ENCODE data around the gene KREMEN1. TPM values are rescaled to one million over a fixed set of nuclear protein-coding genes. Genes with fewer than 3 reads are reported as not detected.

KREMEN1 gene
- total and polyA plus RNA-seq, 2 experiments from 2014 or later: 1.8 to 3.8 TPM

- no peaks in the 10 kb centered on the region for H3K36me3 ChIP-seq (ENCODE audit: insufficient read depth)
- Mint-ChIP-seq H3K4me3 (no peak overlapping the region), H3K4me1 (no peaks in the 10 kb centered on the region; the same call in 2 of the 3 replicates), H3K9me3 (peaks cover 2% of the 10 kb centered on the region; the same call in 1 of the 3 replicates), H3K27ac (no peak overlapping the region), H3K27me3 (ENCODE audit: insufficient read depth, low read depth, poor library complexity) (peaks cover 4% of the 10 kb centered on the region), H3K36me3 (ENCODE audit: low read depth) (peaks cover 4% of the 10 kb centered on the region; the same call in 2 of the 3 replicates)
- H3K79me2 ChIP-seq (replicated peaks; ENCODE audit: insufficient read depth): no peaks in the 10 kb centered on the region
- H3K4me2 ChIP-seq: no peak overlapping the region
- no peaks in the 10 kb centered on the region for H3K27me3 ChIP-seq (ENCODE audit: insufficient read depth)
- ATAC-seq (no peak), DNase-seq (ENCODE audit: low spot score) (no peak)
- H2AFZ ChIP-seq: no peak overlapping the region
- TF ChIP-seq ZNF114 (CRISPR knock-in tag; IDR thresholded peaks at IDR 0.05) (no peak), EZH2phosphoT487 (IDR thresholded peaks at IDR 0.05; ENCODE audit: unreplicated experiment) (no peak), ETS1 (IDR thresholded peaks at IDR 0.05) (no peak), POLR2AphosphoS5 (IDR thresholded peaks at IDR 0.05; ENCODE audit: low read depth) (no peak), CTCF (conservative IDR thresholded peaks at IDR 0.05; ENCODE audit: low read depth in 2 of 2) (no peak), ZNF462 (CRISPR knock-in tag; IDR thresholded peaks at IDR 0.05) (no peak)
- no peak overlapping the region for H3K27ac ChIP-seq (ENCODE audit: low read depth)
- H4K20me1 ChIP-seq (replicated peaks; ENCODE audit: insufficient read depth): no peaks in the 10 kb centered on the region
- no peaks in the 10 kb centered on the region for H3F3A ChIP-seq (replicated peaks; ENCODE audit: low read depth)
- H3K4me3 ChIP-seq: no peak overlapping the region
- H3K9me2 ChIP-seq (ENCODE audit: insufficient read depth): no peaks in the 10 kb centered on the region; the same call in 1 of the 2 replicates
- H3K4me1 ChIP-seq (ENCODE audit: insufficient read depth): no peaks in the 10 kb centered on the region
These were observed 61.6 kb downstream of the KREMEN1 start for GRCh38 chr22:29134448-29134847.
